Embryonic facial prominence (tissue), 1 donor: Measurements from ENCODE around the gene MAP3K9.
"Not testable (repeated sequence)": the region's sequence is repeated elsewhere in the genome, so short reads cannot be mapped to it uniquely, and the experiment has no call there.

ENCODE experiments used
- DNase-seq: peaks from one replicate; pipeline ENCODE4 v3.0.0-alpha.2; 2016; ENCODE audit errors: extremely low spot score

The MAP3K9 gene

DNA sequence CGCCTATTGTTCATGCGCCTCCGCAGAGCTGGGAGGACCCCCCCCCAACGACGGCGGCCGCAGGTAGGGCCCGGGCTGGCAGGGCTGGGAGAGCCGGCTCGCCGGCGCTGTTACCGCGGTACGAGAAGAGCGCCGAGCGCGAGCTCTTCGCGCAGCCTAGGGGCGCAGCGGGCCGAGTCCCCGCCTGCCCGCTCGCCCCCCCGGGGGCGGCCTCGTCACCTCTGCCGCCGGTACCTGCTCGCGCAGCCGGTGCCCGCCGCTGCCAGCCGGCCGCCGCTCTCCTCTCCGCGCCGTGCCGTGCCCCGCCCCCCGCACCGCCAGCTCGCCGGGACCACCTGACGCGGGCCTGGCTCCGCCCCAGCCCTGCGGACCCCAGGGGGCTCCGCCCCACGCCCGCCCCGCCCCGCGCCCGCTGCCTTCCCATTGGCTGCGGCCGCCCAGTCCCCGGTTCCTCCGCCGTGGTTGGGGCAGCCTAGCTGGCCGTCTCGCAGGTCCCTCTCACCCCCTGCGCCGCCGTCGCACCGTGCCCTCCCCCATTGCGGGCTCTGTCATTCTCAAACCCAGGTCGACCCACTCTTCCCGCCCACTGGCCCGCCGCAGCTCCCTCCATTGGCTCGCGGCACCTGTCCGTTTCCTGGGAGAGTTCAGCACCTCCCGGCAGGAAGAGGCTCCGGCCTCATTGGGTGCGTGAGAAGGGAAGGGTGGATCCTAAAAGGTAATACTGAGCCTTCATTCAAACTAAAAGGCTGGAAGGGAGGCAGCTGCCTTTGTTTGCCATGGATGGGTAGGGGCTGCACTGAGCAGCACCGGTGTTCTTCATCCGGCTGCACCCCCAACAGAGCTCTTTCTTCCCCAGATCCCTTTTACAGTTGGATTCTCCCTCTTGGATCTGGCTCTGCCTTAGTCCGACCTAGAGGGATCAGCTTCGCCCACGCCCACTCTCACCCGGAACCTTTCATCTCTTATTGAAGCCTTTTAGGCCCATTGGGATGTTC is at the start of gene MAP3K9:
Gene MAP3K9, minus strand, starts transcription at position 289 of the 995 bp plus-strand sequence. CDS start 342 bp downstream, outside the sequence.
- DNase-seq: peak; percentile 66

DNA sequence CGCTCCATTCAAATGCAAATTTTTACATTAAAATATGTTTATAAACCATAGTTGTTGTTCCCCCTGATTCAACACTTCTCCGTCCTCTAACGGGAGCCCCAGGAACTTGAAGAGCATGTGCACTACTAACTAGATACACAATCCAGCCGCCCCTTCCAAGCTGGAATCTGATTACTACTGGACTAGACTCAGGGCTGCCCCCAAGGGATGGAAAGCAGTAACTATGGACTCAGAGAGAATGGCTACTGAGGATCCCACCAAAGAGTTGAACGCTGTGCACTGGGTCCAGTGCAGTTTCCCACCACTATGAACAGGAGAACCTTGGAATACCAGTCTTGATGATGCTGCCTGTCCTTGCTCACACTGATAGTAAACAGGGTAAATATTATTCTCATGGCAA is 49.3 kb upstream of the MAP3K9 start:
- DNase-seq: no peak

DNA sequence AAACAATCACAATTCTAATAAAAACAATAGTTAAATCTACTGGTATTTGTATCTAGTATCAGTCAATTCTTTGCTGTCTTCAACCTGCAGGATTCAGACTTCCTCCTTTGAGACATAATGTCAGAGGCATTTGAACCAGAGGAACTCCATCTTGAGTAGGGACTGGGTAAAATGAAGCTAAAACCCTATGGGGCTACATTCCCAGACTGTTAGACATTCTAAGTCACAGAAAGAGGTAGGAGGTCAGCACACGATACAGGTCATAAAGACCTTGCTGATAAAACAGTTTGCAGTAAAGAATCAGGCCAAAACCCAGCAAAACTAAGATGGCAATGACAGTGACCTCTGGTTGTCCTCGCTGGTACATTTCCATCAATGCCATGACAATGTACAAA is 48.2 kb upstream of the MAP3K9 start:
- DNase-seq: no peak

DNA sequence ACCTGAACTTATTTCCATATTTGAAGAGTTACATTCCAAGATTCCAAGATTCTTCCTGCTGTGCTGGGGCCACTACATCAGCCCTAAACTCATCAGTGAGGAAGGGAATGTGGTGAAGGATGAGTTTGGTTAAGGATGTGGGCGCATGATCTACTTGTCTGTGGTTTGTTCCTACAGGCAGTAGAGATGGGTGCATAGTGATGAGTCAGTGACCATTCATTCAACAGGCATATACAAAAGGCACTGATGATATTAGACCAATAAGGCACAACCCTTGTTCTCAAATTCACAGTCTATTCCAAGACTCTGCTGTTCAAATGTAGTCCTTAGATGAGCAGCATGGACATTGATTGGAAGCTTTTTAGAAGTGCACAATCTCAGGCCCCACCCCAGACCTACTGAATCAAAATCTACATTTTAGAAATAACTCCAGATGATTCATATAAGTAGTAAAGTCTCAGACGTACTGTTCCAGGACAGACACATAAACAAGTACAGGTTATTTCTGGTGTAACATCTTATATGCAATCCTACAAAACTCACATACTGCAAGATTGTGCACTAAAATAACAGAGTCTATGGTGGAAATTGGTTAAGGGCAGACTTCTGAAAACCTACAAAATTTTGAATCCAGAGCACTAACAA is 47.7 kb upstream of the MAP3K9 start:
- no peak for DNase-seq

DNA sequence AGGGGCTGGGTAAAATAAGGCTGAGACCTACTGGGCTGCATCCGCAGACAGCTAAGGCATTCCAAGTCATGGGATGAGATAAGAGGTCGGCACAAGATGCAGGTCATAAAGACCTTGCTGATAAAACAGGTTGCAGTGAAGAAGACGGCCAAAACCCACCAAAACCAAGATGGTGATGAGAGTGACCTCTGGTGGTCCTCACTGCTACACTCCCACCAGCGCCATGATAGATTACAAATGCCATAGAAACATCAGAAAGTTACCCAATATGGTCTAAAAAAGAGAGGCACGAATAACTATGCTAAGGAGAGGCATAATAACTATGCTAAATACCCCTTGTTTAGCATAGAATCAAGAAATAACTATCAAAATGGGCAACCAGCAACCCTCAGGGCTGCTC is 46.2 kb upstream of the MAP3K9 start:
- DNase-seq: no peak

DNA sequence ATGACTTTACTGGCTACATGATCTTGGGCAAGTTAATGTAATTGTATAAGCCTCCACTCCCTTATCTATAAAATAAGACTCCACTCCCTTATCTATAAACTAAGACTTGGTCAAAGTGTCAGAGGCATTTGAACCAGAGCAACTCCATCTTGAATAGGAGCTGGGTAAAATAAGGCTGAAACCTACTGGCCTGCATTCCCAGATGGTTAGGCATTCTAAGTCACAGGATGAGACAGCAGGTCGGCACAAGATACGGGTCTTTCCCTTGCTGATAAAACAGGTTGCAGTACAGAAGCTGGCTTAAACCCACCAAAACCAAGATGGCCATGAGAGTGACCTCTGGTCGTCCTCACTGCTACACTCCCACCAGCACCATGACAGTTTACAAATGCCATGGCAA is 44.3 kb upstream of the MAP3K9 start:
- DNase-seq: not testable (repeated sequence)

GRCh38 chr14:70847406-70848090 is 38.2 kb upstream of the MAP3K9 start:
- DNase-seq: no peak

DNA sequence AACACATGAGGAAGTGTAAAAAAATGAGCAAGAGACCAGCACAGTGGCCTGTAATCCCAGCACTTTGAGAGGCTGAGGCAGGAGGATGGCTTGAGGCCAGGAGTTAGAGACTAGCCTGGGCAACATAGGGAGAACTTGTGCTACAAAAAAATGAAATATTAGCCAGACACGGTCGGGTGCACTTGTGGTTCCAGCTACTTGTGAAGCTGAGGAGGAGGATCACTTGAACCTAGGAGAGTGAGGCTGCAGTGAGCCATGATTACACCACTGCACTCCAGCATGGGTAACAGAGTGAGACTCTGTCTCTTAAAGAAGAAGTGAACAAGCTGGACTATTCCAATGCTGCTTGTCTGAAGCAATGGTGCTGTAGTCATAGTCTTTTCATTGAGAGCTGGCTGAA is 36.3 kb upstream of the MAP3K9 start:
- no peak for DNase-seq

GRCh38 chr14:70842851-70843462 is 33.6 kb upstream of the MAP3K9 start:
- no peak for DNase-seq

GRCh38 chr14:70838076-70838475 is 28.8 kb upstream of the MAP3K9 start:
- DNase-seq: no peak

- DNase-seq: no peak
Observed at GRCh38 chr14:70836946-70837345, 27.6 kb upstream of the MAP3K9 start.

DNA sequence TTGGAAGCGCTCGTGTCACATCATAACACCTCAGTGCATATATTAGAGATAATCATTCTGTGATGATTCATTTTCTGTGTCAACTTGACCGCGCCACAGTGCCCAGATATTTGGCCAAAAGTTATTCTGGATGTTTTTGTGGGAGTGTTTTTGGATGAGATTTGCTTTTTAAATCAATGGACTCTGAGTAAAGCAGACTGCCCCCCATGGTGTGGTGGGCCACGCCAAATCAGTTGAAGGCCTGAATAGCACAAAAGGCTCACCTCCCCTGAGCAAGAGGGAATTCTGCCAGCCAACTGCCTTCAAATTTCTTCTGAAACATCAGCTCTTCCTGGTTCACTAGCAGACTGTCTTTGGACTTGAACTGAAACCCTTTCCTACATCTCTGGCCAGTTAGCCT is 24.6 kb upstream of the MAP3K9 start:
- DNase-seq: no peak

GRCh38 chr14:70832561-70833305 is 23.4 kb upstream of the MAP3K9 start:
- DNase-seq: no peak

DNA sequence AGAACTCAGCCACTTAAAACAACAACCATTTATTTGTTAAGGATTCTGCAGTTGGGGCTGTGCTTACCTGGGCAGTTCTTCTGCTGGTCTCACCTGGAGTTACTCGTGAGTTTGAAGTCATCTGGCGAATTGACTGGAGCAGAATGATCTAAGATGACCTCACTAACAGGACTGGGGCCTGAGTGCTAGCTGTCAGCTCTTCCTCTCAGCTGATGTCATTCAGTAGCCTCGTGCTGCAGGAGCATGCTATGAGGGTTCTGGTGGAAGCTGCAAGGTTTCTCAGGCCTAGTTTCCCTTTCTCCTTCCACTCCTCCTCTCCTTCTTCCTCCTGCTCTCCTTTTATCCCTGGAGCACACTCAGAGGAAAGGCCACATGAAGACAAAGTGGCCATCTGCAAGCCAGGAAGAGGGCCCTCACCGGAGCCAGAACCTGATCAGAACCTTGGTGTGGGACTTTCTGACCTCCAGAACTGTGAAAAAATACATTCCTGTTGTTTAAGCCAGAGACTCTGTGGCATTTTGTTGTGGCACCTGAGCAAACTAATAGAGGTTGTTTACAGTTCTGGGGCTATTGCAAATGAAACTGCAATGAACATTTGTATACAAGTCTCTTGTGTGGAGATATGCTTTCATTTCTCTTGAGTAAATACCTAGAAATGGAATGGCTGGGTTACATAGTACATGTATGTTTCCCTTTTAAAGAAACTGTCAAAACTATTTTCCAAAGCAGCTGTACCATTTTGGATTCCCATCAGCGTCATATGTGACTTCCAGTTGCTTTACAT is 21.9 kb upstream of the MAP3K9 start:
- no peak for DNase-seq

- DNase-seq: no peak
Observed at GRCh38 chr14:70828188-70828587, 18.9 kb upstream of the MAP3K9 start.

DNA sequence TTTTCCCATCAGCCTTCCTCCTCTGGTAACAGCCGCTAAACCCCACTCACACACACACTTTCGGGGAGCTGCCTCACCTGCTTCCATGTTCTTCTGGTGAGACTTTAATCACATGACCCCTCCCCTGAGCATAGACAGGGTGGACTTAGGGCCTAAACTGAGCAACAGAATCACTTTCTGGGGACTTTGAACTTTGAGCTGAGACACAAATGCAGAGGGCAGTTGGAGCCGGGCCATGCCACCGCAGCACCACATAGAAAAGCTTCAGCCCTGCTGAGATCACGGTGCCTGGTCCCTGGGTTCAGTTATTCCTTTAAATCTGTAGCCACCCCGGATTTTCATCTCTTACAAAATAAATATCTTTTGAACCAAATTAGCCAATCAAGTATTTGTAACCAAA is 18.4 kb upstream of the MAP3K9 start:
- DNase-seq: no peak

DNA sequence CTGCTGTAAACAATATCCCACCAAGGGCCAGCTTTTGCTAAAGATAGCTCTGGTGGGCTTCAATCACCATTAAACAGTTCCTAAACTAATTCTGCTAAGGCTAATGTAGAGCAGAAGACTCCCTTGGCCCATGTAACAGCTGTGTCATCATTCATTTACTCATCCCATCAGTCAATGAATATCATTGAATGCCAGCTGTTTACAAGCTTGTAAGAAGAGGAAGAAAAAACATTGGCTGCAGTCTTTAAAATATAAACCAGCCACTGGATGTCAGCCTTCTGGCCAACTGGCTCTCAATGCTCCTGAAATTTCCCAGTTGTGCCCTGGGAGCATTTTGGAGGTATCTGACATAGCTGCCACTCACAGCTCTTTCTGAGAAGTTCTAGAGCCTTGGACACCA is 18.0 kb upstream of the MAP3K9 start:
- no peak for DNase-seq

- DNase-seq: no peak
Observed at GRCh38 chr14:70823281-70823680, 14.0 kb upstream of the MAP3K9 start.

GRCh38 chr14:70822530-70823185 is 13.3 kb upstream of the MAP3K9 start:
- peak; percentile 7 for DNase-seq
